ENCODE measurements around the gene MRGPRD.

MRGPRD gene

DNA sequence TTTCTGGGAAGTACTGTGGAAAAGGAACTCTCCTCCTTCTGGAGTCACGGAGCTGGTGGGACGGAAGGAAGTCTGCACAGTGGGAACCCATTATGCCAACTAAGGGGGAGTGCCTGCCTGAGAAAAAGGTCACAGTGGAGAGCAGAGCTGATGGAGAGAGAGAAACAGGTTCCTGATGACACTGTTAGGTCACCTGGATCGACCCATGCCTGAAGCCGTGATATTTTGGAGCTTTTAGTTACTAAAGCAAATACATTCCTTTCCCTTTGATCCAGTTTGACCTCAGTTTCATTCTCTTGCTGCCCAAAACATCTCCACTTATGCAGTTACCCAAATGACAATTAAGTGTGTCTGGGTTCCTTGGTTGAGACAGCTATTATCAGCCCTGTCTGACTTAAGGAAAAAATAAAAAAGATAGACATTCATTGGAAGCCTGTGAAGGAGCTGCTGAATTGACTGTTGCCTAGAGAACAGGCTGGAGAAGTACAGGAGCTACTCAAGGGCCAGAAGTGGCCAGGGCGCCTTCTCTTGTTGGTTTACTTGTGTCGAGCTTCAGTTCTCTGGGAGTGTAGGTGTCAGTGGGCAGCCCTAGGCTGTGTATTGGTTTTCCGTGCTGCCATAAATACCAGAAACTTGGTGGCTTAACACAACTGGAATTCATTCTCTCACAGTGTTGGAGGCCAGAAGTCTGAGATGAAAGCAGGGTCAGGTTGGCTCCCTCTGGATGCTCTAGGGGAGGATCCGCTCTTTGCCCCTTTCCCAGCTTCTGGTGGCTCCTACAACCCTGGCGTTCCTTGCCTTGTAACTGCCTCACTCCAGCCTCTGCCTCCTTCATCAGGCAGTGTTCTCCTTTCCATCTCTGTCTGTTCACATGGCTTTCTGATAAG lies 13.6 kb downstream of the MRGPRD start:
- no peak for DNase-seq

DNA sequence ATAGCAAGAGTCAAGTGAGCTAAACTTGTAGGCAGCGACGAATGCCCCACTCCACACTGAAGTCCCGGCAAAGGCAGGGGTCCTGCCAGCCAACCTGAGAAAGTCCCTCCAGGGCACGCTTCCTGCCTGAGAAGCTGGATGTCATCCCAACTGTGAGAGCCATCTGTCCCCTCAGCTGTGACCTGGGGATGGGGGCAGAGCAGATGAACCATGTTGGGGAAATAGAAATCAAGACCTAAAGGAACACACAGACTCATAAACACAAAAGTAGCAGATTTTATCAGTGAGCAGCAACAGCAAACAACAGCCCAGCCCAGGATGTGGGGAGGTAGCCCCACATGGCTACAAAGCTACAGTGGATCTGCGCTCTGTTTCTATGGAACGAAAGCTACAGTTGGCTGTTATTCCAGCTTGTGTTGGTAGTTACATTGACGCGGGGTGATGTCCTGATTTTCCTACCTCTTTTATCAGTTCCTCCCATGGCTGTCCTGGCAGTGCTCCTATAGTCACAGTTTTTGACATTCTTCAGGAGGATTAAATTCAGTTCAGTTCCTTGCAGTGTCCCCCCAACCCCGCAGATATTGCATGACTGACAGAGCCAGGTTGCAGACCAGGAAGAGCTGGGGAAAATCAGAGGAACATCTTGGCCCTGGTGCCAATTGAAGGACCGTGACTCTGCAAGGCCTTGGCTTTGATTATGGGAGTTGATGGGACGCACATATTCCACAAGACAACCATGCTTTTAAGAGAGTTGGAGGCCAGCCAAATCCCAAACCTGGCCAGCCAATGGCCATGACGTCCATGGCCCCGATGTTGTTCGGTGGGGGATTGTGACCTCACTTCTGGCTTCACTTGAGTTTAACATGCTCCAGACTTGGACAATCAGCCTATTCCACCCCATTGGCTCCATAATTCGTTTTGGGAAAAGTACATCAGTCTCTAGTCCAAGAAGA lies 14.6 kb downstream of the MRGPRD start:
- DNase-seq, result peak; percentile 15

DNA sequence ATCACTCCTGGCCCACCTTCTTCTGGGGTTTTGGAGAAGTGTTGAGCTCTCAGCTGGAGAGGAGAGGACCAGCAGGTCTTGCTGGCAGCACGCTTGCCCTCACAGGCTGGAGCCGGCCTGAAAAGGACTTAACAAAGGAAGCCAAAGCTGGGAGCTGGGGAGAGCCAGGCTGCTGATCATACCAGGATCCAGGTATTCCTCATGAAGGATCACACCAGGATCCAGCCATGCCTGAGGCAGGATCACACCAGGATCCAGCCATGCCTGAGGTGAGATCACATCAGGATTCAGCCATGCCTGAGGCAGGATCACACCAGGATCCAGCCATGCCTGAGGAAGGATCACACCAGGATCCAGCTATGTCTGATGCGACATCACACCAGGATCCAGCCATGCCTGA lies 17.0 kb downstream of the MRGPRD start:
- no peak for DNase-seq

DNA sequence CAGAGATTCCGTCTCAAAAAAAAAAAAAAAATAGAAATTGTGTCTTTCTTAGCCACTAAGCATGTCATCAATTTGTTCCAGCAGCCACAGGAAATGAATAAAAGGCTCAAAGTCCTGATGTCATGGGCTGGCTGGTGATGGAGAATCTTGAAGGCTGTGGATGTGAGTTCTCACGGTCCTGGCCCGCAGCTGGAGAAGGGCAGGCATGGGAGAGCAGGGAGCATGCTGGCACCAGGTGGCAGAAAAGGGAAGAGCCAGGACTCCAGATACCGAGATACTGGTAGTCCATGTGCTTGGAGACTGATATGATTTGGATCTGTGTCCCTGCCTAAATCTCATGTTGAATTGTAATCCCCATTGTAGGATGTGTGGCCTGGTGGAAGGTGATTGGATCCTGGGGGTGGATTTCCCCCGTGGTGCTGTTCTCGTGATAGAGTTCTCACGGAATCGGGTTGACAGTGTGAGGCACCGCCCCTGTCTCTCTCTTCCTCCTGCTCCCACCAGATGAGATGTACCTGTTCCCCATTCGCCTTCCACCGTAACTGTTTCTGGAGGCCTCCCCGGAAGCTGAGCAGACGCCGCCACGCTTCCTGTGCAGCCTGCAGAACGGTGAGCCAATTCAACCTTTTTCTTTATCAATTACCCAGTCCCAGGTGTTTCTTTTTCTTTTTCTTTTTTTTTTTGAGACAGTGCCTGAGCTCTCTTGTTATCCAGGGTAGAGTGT lies 18.1 kb downstream of the MRGPRD start:
- DNase-seq, result no peak

DNA sequence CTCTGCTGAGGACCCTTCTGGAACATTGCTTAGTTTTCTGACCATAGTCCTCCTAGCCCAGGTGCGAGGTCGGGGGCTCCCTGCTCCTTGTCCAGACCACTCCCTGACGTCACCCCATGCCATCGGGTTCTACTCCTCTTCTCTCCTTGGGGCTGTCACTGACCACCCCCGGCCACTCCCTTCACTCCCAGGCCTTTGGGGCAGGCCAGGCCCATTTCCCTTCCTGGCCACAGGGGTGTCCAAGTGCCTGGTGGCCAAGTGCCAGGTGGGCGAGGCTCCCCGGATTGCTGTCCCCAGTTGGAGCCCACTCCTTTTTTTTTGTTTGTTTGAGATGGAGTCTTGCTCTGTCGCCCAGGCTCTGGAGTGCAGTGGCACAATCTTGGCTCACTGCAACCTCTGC lies 19.5 kb downstream of the MRGPRD start:
- DNase-seq, result no peak

DNA sequence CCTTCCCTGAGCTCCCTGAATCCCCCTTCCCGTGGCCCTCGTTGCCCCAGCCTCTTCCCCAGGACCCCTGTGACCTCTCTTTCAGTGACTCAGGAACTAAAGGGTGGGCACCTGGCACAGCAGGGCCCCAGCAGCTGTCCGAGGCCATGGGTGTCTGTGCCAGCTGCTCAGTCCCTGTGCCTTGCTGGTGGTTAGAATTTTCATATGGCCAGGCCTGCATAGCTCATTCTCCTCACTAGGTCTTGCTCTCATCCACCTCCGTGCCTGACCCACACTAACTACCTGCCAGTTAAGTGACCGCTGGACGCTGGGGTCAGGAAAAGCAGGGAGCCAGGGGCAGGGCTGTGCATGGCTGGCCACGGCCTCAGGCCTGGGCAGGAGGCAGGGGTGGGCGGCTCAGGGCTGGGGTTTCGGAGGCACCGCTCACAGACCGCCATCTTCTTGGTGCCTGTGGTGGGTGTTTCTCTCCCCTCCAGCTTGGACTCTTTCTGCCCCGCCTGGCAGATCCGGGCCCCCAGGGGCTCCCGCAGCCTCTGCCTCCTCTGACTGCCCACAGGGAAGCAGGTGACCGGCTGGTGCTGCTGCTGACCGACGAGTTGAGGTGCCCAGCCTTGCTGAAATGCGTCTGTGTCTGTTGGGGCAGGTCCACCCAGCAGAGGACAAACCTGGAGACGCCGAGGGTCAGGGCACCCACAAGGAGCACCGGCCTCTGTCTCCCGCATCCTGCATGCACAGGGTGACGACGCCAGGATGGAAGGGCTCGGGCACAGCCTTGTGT lies 20.3 kb downstream of the MRGPRD start:
- no peak for DNase-seq

DNA sequence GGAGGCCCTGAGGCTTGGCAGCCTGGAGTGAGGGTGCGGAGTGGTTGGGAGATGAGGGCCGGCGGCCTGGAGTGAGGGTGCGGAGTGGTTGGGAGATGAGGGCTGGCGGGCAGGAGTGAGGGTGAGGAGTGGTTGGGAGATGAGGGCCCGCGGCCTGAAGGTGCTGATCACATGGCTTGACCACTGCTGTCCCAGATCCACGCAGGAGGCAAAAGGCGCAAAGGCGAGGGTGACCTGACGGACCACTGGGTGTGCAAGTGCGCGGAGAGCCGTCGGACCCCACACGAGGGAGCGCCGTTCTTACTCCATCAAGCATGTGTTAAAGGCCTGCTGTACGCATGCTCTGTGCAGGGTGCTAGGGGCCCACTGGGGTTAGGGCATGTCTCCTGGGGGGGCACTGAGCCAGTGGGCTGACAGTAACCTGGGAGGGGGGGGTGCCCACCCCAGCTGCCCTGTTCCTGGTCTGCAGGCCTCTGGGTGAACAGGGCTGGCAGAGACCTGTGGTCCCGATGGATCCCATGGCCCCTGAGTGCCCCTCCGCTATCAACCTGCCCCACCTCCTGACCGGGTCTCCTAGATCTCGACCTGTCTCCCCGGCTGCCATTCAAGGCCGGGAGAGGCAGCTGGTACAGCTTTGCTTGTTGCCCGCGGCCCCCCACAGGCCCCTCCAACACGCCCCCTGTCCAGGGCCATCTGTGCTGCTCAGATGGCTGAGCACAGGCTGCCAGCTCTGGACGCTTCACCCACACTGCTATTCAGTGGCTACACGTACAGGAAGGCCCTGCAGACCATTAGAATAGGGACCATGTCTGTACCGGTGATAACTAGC lies 21.1 kb downstream of the MRGPRD start:
- no peak for DNase-seq

DNA sequence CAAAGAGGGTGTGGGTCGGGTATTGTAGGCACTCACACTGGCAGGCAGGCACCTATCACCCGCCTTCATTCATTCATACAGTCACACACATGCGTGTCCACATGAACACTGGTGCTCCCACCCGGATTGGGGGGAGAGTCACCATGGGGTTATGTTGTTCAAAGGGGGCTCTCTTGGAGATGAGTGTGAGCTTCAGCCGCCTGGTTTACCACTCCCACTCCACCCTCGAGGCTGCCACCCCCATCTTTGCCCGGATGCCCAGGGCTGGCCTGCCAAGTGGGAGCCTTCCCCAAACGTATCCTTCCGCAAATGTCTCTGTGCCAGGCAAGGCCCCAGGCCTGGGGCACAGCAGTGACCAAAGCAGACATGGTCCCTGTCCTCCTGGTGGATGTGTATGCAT lies 22.6 kb downstream of the MRGPRD start:
- DNase-seq, result no peak

DNA sequence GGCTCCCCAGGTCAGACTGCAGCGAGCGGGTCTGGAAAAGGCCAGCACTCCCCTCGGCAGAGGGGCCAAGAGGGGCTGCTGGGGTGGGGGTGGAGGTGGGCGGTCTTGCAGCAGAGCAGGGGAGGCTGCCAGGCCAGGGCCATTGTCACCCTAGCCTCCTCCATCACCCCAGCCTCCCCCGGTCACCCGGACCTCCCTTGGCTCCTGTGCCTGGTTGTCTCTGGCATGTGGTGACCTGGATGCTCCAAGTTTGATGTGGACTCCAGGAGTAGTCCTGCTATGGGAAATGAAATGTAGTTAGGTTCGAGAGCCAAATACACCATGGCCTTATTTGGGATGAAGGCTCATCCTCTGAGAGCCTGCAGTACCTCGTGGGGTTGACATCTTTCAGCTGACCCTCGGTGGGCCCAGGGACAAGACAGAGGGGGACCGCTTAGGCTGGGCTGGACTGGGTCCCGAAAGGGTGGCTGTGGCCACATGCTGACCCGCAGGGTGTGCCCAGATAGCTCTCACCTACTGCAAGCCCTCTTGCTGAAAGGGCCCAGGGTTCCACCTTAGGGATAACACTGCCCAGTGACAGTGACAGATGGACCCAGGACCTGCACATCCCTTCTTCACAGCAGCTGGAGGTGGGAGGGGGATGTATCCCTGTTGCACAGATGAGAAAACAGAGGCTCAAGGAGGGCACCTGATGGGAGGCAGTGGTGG lies 24.1 kb downstream of the MRGPRD start:
- DNase-seq, result no peak

DNA sequence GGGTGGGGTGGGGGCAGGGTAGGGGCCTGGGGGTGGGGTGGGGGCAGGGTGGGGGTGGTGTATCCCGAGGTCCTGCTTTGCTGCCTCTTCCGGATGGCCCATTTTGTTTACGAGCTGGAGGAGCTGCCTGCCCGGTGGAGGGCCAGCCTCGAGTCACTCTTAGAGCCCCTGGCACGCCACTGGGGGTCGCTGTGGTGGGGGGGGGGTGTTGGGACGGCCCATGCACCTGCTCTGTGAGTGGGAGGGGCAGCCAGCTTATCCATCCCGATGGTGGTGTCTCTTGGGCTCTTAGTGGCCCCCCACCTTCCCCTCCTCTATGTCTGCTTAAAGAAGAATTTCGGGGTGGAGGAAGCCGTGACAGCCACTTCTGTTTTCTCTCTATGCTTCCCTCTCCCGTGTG lies 24.6 kb downstream of the MRGPRD start:
- no peak for DNase-seq

DNA sequence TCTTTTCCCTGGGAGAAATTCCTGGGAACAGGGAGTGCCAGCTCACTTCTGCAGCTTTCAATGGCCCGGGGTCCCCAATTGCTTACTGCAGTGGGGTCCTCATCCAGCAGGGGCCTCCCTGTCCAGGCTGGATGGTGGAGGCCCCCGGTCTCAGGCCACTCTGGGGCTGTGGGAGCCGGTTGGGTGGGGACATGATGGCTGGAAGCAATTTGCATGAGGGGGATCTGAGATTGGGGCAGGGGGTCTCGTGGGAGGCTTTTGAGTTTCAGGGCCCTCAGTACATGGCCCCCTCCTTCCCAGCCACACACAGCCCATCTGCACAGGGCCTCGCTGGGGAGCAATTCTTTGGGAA lies 25.2 kb downstream of the MRGPRD start:
- DNase-seq, result no peak

DNA sequence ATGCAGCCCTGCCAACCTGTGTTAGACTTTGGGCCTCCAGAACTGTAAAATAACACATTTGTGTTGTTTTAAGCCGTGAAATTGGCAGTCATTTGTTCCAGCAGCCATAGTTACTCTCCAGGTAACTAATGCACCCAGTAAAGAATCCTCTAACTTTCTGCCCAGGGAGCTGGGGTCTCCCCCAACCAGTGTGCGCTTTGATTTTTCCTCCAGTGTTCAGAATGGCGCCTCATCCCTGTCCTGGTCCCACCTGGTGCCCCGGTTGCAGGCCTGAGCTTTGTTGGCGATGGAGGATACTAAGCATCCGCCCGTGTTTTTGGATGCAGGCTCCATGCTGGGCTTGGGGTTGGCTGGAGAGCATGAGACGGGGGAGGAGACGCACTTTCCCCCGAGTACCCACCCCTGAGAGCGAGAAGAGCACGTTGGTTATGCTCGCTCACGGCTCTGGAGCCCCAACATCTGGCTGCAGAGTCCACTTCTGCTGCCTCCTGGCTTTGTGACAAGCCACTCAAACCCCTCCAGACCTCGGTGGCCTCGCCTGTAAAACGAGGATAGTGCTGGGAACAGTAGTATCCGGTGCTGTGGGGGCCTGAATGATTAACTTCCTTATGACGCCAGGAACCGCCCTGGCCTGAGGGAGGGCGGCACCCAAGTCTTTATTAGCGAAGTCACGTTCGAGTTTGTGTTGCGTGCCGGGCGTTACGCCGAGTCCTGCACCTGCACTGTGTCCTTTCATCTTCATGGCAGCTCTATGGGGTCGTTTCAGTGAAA lies 25.8 kb downstream of the MRGPRD start:
- DNase-seq, result no peak

DNA sequence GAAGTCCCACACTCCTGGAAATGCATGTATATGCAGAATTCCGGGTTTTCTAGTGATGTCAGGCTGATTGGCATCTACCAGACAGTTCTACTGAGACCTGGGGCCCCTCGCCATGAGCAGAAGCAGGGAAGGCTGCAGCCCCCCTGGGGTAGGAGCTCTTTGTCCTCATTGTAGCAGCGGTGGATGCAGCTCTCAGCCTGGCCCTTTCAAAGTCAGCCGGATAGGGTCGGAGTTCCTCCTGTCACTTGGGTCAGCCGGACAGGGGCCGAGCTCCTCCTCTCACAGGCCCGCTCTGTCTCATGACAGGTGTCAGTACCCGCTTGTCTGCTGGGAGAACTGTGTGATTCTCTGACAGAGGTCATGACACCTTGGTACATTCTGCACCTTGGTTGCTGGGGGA lies 30.0 kb downstream of the MRGPRD start:
- DNase-seq, result no peak

DNA sequence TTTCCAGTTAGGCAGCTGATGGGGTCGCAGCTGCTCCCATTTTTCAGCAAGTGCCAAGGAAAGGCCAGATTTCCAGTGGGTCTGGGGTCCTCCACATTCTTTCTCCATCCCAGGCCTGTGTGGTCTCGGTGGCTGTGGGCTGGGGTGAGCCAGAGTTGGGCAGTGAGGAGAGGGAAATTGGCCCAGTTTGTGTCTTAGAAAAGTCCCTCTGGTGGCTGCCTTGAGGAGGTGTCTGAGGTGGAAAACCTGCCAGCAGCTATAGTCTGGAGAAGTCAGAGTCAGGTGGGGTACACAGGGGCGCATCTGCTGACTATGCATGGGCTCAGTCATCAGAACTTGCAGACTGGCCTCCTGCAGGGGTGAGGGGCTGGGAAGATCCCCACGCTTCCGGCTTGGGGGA lies 30.5 kb downstream of the MRGPRD start:
- DNase-seq, result no peak

DNA sequence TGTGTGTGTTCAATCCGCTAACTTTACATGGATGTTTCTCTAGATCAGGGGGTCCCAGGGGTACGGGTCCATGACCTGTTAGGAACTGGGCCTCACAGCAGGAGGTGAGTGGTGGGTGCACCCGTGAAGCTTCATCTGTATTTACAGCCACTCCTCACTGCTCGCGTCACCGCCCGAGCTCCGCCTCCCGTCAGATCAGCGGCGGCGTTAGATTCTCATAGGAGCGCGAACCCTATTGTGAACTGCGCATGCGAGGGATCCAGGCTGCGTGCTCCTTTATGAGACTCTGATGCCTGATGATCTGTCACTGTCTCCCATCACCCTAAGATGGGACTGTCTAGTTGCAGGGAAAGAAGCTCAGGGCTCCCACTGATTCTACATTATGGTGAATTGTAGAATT lies 31.9 kb downstream of the MRGPRD start:
- no peak for DNase-seq

DNA sequence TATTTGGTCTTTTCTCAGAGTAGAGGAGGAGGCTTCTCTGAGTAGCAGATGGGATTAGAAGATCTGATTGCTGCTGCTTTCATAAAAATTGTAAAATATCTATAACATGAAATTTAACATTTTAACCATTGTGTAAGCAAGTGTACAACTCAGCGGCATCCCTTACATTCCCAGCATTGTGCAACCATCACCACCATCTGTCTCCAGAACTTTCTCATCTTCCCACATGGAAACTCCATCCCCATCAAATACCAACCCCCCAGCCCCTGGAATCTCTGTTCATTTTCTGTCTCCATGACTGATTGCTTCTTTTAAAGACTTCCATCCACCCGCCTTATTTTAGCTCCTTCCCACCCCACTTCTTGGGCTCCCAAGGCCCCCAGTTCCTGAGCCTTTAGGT lies 32.3 kb downstream of the MRGPRD start:
- DNase-seq, result no peak

DNA sequence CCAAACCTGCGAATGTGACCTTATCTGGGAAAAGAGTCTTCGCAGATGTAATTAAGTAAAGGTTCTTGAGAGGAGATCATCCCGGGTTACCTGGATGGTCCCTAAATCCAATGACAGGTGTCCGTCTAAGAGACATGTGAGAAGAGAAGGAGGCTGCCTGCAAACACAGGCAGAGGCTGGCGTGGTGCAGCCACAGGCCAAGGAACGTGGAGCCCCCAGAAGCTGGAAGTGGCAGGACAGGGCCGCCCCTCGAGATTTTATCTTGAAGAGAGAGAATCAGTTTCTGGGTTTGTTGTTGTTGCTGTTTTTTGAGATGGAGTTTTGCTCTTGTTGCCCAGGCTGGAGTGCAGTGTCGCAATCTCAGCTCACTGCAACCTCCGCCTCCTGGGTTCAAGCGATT lies 33.6 kb downstream of the MRGPRD start:
- no peak for DNase-seq

DNA sequence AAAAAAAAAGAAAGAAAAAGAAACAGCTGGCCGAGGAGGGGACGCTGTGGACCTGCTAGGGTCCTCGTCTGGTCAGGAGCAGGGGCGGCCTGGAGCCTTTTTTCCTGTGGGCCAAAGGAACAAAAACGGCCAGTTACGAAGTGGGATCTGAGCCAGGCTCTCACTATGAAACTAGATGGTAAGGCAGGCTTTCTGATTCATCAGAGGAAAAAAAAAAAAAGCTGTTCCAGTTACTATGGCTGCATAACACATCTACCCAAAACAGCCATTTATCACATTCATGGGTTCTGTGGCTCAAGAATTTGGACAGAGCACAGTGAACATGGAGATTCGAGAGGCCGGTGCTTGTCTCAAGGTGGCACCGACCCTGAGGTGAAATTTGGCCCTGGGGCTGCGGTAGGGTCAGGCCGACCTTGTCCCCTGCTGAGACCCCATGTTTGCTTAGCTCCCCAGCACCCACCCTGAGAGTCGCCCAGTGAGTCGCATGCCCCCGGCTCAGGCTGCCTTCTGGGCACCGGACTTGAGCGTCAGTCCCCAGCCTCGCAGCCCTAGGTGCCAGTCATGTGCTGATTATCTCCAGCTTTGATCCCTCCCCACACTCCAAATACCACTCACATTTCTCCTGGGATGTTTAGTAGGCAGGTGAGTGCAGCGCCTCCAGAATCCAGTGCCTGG lies 34.2 kb downstream of the MRGPRD start:
- no peak for DNase-seq

DNA sequence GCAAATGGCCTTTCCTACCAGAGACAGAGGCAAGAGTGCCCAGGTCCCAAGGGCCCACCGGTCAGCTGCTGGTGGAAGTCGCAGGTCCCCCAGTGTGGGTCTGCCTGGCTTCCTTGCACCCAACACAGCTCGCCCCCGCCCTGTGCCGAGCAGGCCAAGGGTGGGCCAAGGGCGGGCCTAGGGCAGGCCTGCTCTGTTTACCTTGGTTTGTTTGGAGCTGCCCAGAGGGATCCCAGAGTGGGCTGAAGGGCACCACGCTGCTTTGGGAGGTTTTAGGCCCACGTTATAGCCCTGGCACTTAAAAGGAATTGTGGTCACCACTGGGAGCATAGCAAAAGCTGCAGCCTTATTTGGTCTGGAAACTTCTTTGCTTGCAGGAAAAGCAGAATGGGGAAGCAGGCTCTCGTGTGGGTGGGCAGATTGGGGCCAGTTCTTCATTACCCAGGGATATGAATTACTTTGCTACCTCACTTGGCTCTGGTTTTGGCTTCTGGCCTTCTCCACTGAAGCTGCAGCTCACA lies 38.0 kb downstream of the MRGPRD start:
- no peak for DNase-seq

Measured in NCI-H2171 (cell line).